Measurements from ENCODE around the gene TMEM39A. TPM values are rescaled to one million over a fixed set of nuclear protein-coding genes. Genes with fewer than 3 reads are reported as not detected.

TMEM39A gene
- total and polyA plus RNA-seq, 2 donors (not counting 3 experiments of a cell fraction or from before 2014, with no cell fraction given): 44.6 to 56.0 TPM

DNA sequence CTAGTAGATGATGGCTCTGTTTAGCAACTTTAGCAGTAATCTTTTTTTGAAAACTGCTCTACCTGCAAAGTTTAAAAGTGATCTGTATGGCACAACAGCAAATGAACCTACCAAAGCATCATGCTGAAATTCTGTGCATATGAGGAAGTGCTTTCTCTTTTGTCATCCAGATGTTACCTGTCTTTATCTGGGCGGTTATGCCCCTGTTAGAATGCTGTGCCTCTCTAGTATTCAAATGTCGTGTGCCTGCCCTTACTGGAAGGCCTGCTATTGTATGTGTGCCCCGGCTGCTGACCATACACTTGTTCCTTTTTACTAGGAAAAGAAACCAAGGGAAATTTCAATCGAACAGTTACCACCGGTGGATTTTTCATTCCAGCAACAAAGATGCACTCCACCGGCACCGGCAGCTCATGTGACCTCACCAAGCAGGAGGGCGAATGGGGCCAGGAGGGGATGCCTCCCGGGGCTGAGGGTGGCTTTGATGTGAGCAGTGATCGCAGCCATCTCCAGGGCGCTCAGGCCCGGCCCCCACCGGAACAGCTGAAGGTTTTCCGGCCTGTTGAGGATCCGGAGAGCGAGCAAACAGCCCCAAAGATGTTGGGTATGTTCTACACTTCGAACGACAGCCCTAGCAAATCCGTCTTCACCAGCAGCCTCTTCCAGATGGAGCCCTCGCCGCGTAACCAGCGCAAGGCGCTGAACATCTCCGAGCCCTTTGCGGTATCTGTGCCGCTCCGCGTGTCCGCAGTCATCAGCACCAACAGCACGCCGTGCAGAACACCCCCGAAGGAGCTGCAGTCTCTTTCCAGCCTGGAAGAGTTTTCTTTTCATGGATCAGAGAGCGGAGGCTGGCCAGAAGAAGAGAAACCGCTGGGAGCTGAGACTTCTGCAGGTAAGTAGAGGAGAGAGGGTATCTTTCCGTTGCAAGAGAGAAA lies 61.6 kb downstream of the TMEM39A start:
- Histone ChIP-seq H3K9me1 (replicated peaks; ENCODE audit: control insufficient read depth, extremely low read depth, insufficient read depth, low read length) (no peaks in the 10 kb centered on the region), H3K4me2 (ENCODE audit: insufficient read depth, low read length) (no peak overlapping the region), H3K79me2 (ENCODE audit: control insufficient read depth, insufficient read depth, low read length) (peaks cover 2% of the 10 kb centered on the region), H3K9me3 (replicated peaks; ENCODE audit: control insufficient read depth, insufficient read depth, low read length) (no peaks in the 10 kb centered on the region), H3K36me3 (ENCODE audit: control insufficient read depth in 2 of 2, extremely low read depth in 1 of 2, insufficient read depth in 2 of 2, low read length in 2 of 2) (peaks cover 33 to 35% of the 10 kb centered on the region in 2 experiments), H3K9ac (replicated peaks; ENCODE audit: extremely low read depth, insufficient read depth, low read length) (no peak overlapping the region), H3K4me3 (replicated peaks in 1 of 3; ENCODE audit: insufficient read depth in 1 of 3, low read depth in 1 of 3, low read length in 3 of 3) (no peak overlapping the region), H4K20me1 (replicated peaks; ENCODE audit: control insufficient read depth, extremely low read depth, insufficient read depth, low read length) (no peaks in the 10 kb centered on the region), H3K27me3 (ENCODE audit: control insufficient read depth in 2 of 2, insufficient read depth in 2 of 2, low read length in 2 of 2) (no peaks in the 10 kb centered on the region), H3K4me1 (ENCODE audit: control insufficient read depth, extremely low read depth, insufficient read depth, low read length) (no peaks in the 10 kb centered on the region), H3K27ac (ENCODE audit: insufficient read depth, low read depth, low read length) (no peak overlapping the region), H2AFZ (ENCODE audit: low read depth, low read length) (no peak overlapping the region)
- no peak for DNase-seq (ENCODE audit: low read depth, low spot score)
- BruUV-seq (replicated peaks): TSS peak; percentile 56
- FAIRE-seq: no peak
- TF ChIP-seq POLR2A (IDR thresholded peaks at IDR 0.05; ENCODE audit: low read depth, low read length): no peak
- no peak for TF ChIP-seq POLR2AphosphoS5 (IDR thresholded peaks at IDR 0.05; ENCODE audit: insufficient read depth, low read depth, low read length)
- TF ChIP-seq, protein P1, sequence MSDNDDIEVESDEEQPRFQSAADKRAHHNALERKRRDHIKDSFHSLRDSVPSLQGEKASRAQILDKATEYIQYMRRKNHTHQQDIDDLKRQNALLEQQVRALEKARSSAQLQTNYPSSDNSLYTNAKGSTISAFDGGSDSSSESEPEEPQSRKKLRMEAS (IDR thresholded peaks at IDR 0.05; ENCODE audit: insufficient read depth, insufficient read length): no peak
- no peak for TF ChIP-seq JUN (IDR thresholded peaks at IDR 0.05; ENCODE audit: borderline replicate concordance, insufficient read depth, insufficient read length, low read depth)
- TF ChIP-seq, protein P2, sequence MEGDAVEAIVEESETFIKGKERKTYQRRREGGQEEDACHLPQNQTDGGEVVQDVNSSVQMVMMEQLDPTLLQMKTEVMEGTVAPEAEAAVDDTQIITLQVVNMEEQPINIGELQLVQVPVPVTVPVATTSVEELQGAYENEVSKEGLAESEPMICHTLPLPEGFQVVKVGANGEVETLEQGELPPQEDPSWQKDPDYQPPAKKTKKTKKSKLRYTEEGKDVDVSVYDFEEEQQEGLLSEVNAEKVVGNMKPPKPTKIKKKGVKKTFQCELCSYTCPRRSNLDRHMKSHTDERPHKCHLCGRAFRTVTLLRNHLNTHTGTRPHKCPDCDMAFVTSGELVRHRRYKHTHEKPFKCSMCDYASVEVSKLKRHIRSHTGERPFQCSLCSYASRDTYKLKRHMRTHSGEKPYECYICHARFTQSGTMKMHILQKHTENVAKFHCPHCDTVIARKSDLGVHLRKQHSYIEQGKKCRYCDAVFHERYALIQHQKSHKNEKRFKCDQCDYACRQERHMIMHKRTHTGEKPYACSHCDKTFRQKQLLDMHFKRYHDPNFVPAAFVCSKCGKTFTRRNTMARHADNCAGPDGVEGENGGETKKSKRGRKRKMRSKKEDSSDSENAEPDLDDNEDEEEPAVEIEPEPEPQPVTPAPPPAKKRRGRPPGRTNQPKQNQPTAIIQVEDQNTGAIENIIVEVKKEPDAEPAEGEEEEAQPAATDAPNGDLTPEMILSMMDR (IDR thresholded peaks at IDR 0.05; ENCODE audit: extremely low read depth in 1 of 2, insufficient read depth in 1 of 2, low read depth in 1 of 2, low read length in 2 of 2): no peak
- no peak for TF ChIP-seq GATA2 (IDR thresholded peaks at IDR 0.05; ENCODE audit: insufficient read depth, insufficient read length, low read depth, low read length)
- TF ChIP-seq FOS (IDR thresholded peaks at IDR 0.05; ENCODE audit: borderline replicate concordance, insufficient read depth, low read length): no peak
- TF ChIP-seq MYC (IDR thresholded peaks at IDR 0.05; ENCODE audit: low read depth, low read length): no peak
- no peak for TF ChIP-seq EZH2 (IDR thresholded peaks at IDR 0.05; ENCODE audit: borderline replicate concordance, low read depth, low read length, severe bottlenecking)
- dilution Hi-C loops (cut with MboI; ENCODE audit: extremely low pct_ligation_motif_present, low sequenced_read_pairs) (no loop called here), intact Hi-C loops (cut with micrococcal nuclease) (no loop called here)
- ChIA-PET CTCF (no interaction called here), POLR2A (no interaction called here)

Measured in endothelial cell of umbilical vein (primary cell).